Spleen (tissue), 7 donors: ENCODE measurements around the gene NAA40.

Source experiments
- POLR2A ChIP-seq, 3 donors: fragments of 450-650 bp; IDR thresholded peaks; one replicate each; pipeline ENCODE4 v1.5.1; 2017; ENCODE audit warnings: antibody characterized with exemption in 3 of 3, mild to moderate bottlenecking in 1 of 3
- POLR2AphosphoS5 ChIP-seq, 3 donors: sonication (generic); formaldehyde crosslinking; IDR thresholded peaks; one replicate each; pipeline ENCODE4 v1.5.1; 2017; ENCODE audit warnings: antibody characterized with exemption in 3 of 3
- TF ChIP-seq, protein P1 (sequence below), 11 experiments: fragments of 200-600 bp in 7 of 11; fragments of 450-650 bp in 4 of 11; sonication (generic) in 4 of 11; IDR thresholded peaks in 8 of 11; conservative IDR thresholded peaks in 3 of 11; 1 replicate in 7 of 11; 2 replicates in 4 of 11; pipeline versions ENCODE4 v1.4.0 to v1.8.0; 2016 to 2021; ENCODE audit warnings: antibody characterized with exemption in 11 of 11, inconsistent platforms in 4 of 11, mild to moderate bottlenecking in 1 of 11
- donor health status: DM: no; HTN: no; CAD: no; lungs with moderate emphysema.
- donor health status: DM: no; HTN: no; CAD: no.
- donor health status: DM: no; HTN: no; CAD: no.

DNA sequence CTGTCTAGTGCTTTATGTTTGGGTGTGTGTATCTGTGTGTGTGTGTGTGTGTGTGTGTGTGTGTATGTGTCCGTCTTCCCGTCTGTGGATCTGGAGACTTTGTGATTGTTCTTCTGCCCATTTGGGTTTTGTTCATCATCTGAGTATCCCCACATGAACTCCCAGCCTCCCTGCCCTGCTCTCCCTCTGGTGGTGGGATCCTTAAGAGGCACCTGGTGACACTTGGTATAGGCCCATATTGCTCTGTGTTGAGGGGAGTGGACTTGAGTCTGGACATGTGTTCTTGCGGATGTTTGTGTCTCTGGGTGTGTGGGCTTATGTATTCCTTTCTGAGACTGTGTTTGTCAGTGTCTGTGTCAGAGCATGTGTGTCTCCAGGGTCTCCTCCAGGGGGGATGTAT lies 37.1 kb upstream of the NAA40 start:
- TF ChIP-seq, protein P1, sequence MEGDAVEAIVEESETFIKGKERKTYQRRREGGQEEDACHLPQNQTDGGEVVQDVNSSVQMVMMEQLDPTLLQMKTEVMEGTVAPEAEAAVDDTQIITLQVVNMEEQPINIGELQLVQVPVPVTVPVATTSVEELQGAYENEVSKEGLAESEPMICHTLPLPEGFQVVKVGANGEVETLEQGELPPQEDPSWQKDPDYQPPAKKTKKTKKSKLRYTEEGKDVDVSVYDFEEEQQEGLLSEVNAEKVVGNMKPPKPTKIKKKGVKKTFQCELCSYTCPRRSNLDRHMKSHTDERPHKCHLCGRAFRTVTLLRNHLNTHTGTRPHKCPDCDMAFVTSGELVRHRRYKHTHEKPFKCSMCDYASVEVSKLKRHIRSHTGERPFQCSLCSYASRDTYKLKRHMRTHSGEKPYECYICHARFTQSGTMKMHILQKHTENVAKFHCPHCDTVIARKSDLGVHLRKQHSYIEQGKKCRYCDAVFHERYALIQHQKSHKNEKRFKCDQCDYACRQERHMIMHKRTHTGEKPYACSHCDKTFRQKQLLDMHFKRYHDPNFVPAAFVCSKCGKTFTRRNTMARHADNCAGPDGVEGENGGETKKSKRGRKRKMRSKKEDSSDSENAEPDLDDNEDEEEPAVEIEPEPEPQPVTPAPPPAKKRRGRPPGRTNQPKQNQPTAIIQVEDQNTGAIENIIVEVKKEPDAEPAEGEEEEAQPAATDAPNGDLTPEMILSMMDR (IDR thresholded peaks at IDR 0.05 in 8 of 11, conservative IDR thresholded peaks at IDR 0.05 in 3 of 11), result no peak
- TF ChIP-seq POLR2A (IDR thresholded peaks at IDR 0.05), result no peak
- TF ChIP-seq POLR2AphosphoS5 (IDR thresholded peaks at IDR 0.05), result no peak
